HG03060 (cell line): Measurements from ENCODE around the gene SHLD3.
"Not testable (repeated sequence)": the region's sequence is repeated elsewhere in the genome, so short reads cannot be mapped to it uniquely, and the experiment has no call there.

Experiments used
- ATAC-seq: cut with Tn5 transposase; IDR thresholded peaks from one replicate; pipeline ENCODE4 v1.9.1; 2021; ENCODE audit warnings: low read depth, moderate number of reproducible peaks; ENCODE audit not compliant: unreplicated experiment

Gene SHLD3, protein sequence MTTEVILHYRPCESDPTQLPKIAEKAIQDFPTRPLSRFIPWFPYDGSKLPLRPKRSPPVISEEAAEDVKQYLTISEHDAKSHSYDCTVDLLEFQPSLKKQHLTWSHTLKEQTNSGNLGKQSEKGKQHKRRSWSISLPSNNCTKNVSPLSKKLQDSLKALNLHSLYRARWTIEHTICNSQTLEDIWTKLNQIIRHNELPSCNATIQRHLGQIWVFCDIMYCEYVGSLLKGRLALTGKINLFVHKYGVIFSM

DNA sequence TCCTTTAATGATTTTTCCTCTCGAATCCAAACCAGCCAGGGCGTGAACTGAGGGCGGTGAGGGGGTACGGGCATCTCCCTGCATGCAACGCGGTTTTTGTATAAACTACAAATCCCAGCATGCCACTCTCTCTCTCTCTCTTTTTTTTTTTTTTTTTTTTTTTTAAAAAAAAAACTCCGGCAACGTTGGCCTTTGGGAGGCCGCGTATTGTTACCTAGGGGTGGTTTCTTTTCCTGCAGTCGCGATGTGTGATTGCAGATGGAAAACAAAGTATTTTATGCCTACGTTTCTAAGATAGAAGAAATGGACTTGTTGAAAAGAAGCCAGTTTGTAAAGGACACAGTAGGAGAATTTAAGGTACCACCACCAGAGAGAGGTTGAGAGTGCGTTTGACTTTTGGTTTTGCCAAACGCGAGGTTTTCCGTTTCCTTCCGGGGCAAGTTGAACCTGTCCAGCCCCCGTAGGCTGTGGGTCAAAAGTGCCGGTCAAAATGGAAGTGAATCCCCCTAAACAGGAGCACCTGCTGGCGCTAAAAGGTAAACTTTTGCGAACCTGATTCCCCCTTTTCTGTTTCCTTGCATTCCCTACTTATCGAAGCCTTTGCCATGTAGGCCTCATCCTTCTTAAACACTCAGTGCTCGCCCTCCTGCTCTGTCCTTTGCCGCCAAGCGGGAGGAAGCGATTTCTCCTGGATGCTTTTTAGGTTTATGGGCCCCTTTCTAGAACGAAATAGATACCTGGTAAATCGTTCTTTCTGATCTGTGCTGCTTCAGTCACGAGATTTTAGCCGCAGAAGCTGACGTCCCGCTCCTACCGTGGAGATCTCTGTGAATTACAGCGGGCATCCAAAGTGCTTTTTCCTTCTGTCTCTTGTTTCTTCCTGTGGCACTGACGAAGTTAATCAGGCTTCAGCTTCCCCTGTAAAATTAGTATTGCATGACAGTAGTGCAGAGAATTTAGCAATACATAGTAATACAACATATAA is at the start of gene SHLD3, which contains the start of gene TRAPPC13:
Gene SHLD3, plus strand, starts transcription at position 457 of the 985 bp plus-strand sequence. CDS start 4,561 bp downstream, outside the sequence.
Gene TRAPPC13, plus strand, starts transcription at position 457 of the 985 bp plus-strand sequence. Its CDS starts 34 bp downstream, at position 491.
- peak; percentile 55 for ATAC-seq

DNA sequence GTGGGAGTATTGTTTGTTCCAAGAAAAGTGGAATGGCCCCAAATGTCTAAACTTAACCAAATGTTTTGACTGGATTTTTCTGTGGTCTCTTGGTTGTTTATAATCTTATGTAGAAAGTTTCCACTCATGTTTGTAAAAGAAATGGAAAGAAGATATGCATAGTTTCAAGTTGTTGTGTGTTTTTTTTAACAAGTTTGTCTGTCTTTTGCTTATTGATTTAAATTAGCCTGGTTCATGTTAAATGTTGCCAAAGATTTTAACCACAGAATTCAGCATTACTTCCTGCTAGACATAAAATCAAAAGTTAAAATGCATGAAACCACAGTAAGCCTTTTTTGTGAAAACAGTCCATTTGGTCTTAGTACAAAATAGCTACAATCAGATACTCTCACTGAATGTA is 47.7 kb upstream of the SHLD3 start:
- no peak for ATAC-seq

DNA sequence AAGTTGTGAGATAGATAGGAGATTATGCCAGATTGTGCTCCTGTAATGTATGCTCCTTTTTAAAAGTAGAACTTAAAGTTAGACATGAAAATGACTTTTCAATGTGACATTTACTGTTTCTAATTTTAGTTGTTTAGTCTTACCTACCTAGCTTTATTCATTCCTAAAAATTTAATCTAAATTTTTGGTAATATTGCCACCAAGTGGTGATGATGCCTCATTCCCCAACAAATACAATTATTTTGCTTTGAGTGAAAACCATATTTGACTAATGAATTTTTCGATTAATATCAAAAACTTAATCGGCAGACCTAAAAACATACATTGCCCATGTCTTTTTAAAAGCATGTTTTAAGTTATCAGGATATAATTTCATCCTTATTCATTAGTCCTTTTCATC is 36.1 kb upstream of the SHLD3 start:
- no peak for ATAC-seq

DNA sequence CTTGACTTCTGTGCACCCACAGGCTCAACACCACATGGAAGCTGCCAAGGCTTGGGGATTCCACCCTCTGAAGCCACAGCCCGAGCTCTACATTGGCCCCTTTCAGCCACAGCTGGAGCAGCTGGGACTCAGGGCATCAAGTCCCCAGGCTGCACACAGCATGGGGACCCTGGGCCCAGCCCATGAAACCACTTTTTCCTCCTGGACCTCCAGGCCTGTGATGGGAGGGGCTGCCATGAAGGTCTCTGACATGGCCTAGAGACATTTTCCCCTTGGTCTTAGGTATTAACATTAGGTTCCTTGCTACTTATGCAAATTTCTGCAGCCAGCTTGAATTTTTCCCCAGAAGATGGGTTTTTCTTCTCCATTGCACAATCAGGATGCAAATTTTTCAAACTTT is 23.1 kb upstream of the SHLD3 start:
- not testable (repeated sequence) for ATAC-seq

DNA sequence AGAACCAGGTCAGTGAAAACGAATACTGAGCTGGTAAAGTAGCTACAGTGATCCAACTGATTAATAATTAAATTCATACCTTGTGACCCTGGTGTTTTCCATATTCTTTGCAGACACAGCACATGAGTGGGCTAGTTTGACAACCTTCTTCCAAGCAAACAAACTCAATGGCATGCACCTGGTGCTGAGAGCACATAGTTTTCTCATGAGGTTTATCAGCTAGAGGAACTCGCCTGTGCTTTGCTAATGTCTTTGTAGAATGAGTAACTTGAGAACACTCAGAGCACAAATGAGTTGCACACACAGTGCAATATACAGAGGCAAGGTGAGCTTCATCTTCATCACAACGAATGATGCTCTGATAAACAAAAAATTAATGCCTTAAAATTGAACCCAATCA is 13.3 kb upstream of the SHLD3 start:
- ATAC-seq, result no peak

DNA sequence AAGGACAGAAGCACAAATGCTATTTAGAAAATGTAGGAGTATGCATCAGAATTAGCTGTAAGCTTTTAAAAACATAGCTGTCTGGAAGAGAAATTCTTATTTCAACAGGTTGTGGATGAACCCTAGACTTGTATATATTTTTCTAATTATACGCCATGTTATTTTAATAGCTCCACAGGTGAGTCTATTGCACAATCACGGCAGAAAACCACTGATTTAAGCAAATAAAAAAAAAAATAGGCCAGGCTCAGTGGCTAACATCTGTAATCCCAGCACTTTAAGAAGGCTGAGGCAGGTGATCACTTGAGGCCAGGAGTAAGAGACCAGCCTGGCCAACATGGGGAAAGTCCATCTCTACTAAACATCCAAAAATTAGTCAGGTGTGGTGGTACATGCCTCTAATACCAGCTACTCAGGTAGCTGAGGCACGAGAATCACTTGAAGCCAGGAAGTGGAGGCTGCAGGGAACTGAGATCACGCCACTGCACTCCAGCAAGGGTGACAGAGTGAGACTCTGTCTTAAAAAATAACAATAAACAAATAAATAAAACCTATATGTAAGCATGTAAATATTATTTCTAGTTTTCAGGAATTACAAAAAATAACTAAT is 12.4 kb upstream of the SHLD3 start:
- no peak for ATAC-seq

DNA sequence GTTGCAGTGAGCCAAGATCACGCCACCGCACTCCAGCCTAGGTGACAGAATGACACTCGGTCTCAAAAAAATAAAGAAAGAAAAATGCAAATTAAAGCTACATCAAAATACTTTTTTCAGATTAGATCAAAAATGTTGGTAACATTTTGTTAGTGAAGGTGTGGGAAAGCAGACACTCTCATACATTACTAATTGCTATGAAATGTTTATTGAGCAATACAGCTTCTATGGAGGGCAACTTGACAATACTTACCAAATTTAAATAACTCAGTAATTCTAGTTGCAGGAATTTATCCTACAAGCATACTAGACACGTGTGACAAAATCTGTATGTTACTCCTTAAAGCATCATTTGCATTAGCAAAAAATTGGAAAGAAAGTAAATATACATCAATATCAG is 4.8 kb upstream of the SHLD3 start:
- no peak for ATAC-seq

DNA sequence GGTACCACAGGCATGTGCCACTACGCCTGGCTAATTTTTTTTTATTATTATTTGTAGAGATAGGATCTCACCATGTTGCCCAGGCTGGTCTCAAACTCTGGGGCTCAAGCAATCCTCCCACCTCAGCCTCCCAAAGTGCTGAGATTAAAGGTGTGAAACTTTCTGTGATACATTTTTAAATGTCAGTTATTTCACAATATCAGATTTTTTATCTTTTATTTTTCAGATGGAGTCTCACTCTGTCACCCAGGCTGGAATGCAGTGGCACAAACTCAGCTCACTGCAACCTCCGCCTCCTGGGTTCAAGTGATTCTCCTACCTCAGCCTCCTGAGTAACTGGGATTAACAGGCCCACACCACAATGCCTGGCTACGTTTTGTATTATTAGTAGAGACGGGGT is 2.9 kb upstream of the SHLD3 start:
- not testable (repeated sequence) for ATAC-seq

DNA sequence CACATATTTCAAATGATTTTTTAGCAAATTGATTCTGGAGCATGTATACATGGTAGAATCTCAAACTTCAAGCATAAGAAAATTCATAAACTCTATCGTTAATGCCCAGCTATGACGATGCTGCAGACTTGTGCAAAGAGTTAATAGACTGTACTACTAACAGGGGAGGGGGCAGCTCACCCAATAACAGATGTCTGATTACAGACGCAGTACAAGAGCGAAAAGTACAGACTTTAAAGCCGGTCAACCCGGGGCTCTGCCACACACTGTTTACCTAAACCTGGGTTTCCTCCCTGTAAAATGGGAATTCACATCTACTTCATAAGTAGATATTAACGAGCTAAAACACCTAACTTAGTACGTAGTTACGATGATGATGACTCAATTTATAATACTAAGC is 1.3 kb upstream of the SHLD3 start:
- ATAC-seq, result no peak

DNA sequence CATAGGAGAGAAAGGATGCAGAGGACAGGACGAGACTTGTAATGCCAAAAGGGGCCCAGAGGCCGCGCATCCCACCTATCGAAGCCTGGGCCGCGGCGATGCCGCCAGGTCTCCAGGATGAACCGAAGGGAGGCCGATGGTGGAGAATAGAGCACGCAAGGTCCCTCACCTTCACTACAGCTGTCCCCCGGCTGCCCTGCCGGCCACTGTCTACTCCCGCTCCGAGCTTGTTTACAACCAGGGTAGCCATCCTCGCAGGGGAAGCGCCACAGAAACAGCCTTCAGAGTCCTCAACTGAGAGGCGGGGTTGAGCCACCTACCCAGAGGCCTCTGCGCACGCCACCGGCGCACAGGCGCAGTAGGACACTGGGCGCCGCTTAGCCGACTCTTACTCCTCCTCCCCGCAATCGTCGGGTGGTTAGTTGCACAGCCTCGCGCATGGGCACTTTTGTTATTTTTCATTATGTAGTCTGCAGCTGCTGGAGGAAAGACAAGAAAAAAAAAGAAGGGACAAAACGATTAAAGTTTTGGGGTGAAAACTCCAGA is 729 bp upstream of the SHLD3 start, which contains the start of gene TRIM23:
Gene TRIM23, minus strand, starts transcription at position 309 of the 546 bp plus-strand sequence. Its CDS starts 59 bp downstream, at position 250.
- ATAC-seq, result peak; percentile 76

DNA sequence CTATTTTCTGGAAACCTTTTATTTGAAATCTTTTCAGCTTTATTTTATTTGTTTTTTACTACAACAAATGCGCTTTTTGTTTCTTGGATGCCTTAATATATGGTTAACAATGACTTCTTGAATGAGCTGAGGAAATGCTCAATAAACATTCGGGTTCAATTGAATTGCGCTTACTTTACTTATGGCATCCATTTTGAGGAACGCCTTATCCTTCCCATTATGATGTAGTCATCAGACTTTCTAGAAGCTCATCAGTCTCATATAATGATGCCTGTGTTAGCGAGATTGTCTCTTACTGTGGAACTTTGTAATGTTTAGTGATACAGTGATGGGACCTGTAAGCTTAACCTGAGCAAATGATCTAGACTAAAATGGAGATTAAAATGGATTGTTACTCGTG is 916 bp downstream of the SHLD3 start:
- no peak for ATAC-seq

DNA sequence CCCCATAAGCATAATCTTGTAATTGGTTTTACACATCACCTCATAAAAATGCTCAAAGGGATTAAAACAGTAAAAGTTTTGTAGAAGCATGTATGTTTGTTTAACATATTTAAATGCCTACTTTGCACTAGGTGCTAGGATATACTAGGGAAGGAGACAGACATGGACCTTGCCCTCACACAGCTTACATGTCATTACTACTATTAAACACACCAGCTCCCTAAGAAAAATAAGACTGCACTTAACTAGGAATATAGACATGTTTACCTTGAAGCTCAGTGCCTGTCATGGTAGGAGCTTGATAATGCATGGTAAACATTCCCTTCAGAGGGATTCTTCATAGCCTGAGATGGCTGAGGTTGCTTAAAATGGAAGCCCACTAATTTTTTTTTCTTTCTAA is 6.2 kb downstream of the SHLD3 start:
- no peak for ATAC-seq

DNA sequence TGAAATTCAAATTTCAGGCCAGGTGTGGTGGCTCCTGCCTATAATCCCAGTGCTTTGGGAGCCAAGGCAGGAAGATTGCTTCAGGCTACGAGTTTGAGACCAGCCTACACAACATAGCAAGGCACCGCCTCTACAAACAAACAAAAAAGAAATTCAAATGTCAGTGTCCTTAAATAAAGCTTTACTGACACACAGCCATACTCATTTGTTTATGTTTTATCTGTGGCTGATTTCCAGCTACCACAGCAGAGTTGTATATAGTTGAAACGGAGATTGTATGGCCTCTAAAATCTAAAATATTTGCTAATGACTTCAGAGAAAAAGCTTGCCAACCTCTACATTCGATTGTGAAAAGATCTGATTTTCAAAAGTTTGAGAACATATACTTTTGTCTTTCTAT is 15.4 kb downstream of the SHLD3 start:
- ATAC-seq, result no peak

DNA sequence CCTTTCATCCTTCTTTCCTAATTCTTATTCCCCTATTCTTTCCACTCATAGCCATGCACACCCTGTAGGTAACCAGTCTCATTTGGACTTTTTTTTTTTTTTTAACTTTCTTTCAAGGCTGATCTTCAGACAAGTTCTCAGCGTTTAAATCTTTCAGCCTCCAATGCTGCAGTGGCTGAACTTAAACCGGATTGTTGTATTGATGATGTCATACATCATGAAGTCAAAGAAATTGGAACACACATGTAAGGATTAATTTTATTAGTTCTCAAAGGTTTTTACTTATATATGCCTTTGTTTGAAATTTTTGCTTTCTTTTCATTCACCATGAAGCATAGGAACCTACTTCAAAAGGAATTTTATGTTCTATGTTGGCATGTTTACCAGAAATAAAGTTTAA is 22.1 kb downstream of the SHLD3 start:
- no peak for ATAC-seq

DNA sequence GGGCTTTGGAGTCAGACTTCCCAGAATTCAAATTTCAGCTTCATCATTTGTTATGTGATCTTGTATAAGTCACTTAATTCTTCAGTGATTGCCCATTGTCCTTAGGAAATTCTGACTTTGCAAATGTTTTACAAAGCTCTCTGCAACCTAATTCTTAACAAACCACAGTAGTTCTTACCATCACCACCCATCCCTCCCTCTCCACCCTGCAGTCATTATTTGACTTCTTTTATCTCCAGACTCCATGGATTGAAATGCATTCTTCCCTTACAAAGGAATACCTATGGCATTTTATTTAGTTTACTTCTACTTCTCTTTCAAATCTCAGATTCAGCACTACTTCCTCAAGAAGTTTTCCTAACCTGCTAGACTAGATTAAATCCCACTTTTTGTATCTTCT is 23.1 kb downstream of the SHLD3 start:
- no peak for ATAC-seq

DNA sequence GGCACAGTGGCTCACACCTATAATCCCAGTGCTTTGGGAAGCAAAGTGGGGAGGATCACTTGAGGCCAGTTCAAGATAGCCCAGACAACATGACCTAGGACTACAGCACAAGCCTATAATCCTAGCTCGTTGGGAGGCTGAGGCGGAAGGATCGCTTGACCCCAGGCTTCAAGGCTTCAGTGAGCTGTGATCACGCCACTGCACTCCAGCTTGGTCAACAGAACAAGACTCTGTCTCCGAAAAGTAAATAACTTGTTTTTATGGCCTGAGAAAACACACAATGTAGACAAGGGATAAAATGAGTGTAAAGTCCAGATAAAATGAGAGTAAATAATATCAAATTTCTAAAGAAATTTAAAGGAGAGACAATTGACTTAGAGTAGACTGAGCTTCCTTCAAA is 26.3 kb downstream of the SHLD3 start:
- ATAC-seq, result no peak

DNA sequence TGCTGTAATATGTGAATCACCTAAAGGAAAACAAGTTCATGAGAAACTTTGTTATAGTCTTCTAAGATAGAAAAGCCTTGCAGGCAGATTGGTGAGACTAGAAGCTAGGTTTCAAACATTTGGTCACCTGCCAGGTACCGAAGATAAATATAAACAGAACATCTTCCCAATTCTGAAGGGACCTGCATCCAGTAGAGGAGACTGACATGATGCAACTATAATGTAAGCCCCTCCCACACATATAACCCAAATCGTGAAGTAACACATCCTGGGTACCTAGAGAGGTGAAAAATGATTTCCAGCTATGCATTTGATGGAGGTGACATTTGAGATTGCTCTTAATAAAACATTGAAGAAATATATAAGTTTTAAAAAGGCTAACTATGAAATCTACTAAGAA is 29.9 kb downstream of the SHLD3 start:
- no peak for ATAC-seq

DNA sequence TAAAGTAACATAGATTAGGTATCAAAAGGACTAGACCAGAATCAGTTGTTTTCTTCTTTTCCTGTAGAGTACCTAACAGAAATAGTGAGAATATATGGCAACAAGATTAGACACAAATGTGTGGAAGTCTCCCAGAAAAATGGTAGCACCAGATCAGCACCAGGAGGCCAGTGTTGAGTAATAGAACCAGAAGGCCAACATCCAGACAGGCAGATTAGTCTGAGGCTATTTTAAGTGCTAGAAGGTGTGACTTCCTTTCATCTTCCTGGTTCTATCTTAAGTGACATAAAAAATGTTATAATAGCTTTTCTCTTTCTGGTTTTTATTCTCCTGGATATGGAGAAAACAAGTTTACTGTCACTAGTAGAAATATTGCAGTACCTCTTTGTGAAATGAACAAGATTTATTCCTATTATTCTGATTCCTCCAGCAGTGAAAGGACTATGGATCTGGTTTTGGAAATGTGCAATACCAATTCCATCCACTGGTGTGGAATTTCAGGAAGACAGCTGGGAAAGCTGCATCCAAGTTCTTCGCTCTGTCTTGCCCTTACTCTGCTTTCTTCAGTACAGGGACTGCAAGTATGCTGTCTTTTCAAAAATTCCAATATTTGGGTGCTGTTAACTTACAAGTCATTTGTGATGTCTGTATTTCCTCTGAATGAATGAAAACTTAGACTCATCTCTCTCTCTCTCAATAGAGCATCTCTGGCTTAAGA is 39.1 kb downstream of the SHLD3 start:
- no peak for ATAC-seq

DNA sequence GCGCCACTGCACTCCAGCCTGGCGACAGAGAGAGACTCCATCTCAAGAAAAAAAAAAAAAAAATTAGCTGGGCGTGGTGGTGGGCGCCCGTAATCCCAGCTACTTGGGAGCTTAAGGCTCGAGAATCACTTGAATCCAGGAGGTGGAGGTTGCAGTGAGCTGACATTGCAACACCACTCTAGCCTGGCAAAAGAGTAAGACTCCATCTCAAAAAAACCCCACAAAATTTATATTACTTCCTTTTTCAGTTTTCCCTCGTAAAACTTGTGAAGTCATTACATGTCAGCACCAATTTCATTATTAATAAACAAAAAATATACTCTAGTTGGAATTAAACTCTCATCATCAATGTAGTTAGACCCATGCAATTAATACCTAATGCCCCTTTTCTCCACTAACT is 43.9 kb downstream of the SHLD3 start:
- no peak for ATAC-seq

DNA sequence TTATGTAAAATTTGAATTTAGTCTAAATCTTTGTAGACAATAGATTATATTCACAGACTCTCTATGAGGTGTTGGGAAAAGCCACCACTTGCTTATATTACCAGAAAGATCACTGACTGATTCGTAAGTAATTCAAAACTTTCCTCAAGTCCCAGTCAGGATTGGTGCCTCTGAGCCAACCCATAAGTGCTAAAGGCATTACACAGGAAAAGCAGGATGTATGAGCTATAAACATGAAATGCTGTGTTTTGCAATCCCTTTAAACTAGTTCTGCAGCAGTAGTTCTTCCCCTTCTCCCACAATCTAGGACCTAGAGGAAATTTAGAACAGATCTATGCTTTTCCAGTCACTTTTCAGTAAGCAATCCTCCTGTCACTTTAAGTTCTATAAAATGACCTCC is 48.0 kb downstream of the SHLD3 start:
- ATAC-seq, result no peak
